T-helper 9 cell (primary cell): Measurements from ENCODE around the gene PTCD2.
"Not testable (repeated sequence)": the region's sequence is repeated elsewhere in the genome, so short reads cannot be mapped to it uniquely, and the experiment has no call there.

ENCODE experiments used
- DNase-seq: peaks from one replicate; pipeline ENCODE4 v3.0.0-alpha.2; 2020

PTCD2 gene

DNA sequence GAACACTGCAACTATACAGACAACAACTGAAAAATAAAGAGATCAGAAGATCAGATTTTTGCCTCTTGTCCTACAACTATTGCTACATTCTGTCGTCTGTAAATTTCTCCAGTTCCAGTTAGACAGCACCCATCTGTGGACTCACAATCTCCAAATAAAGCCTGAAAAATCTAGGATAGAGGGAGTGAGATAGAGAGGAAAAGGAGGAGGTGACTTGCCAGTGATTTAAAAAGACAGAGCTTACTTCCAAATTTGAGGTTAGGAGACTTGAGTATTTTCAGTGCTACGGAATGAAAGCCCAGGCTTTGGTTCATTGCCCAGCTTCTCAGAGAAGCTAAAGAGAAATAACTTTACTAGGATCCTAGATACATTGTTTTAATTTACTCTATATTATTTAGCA is 63.6 kb downstream of the PTCD2 start:
- no peak for DNase-seq

DNA sequence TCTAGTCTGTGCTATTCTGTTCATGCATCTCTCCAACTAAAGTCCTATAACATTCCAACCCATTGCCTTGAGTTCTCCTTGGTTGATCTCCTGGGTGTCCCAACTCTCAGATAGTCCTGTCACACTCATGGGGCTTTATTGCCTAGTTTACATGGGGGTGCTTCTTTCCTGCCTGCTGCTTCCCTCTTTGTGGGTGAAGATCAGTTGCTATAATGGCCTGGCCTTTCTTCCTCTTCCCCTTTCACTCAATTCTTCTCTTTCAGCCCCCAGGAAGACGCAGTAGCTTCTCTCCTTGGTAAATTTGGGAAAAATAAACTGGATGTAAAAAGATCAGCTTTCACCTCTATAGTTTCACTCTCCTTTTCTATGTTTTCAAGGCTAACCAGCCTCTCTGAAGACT is 66.5 kb downstream of the PTCD2 start:
- no peak for DNase-seq

DNA sequence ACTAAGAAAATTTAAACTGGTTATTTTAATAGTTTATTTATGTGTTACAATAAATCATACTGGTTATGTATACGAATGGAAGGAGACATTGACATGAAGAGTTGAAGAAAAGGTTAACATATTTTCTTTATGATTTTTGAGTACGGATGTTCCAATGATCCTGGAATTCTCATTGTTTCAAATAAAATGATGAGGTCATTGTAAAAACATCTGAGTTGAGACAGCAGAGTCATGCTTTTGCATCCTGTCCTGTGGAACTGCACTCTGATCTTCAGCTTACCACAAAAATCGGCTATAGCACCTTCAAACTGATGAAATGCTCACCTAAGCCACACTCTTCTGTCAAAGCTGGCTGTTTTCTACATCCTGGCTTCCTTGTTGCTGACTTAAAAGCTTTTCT is 67.8 kb downstream of the PTCD2 start:
- no peak for DNase-seq

DNA sequence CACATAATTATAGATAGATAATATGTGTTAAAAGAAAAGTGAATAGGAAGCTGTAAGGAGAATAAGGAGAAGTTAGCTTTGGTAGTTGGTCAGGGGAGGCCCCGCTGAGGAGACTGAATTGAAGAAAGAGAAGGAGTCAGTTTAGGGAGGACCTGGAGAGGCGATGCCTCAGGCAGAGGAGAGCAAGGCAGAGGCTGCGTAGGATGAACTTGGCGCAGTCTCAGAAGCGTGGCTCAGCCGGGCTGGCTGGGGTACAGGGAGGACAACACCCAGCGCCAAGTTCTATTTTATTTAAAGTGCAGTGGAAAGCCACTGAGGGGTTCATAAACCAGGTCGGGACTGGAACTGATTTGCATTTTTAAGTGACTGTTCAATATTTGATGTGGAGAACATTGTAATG is 68.5 kb downstream of the PTCD2 start:
- DNase-seq = no peak

DNA sequence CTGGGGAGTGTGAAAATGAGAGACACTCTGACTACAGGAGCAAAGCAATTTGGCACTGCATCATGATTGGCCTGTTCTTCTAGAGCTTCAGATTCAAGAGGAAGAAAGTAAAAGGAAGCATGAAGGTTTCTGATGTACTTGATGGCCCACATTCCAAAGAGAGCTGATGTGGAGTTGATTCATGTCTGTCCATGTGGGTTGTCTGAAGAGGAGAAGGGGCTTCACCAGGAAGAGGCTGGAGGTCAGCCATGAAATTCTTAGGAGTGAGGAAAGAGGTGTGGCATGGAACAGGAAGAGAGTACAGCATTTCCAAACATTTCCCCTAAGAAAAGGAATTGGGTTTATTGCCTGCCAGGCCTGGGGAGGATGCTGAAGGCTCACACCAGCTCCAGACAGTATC is 70.7 kb downstream of the PTCD2 start:
- DNase-seq = no peak

DNA sequence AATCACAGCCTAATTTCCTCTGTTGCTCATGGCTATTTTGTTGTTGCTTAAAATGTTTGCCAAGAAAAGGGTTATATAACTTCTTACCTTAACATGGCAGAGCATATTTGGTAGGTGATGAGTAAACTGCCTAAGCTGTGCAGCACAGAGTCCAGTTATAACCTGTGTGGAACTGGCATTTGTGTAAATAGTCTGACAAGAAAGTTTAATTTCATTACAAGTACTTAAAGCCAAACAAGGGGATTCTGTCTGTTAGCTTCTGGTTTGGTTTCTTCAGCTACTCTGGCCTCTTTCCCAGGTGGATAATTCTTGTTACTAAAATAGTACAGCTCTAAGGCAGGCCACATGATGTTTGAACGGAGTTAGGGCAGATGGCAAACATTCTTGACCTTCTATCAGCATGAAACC is 72.2 kb downstream of the PTCD2 start:
- no peak for DNase-seq

DNA sequence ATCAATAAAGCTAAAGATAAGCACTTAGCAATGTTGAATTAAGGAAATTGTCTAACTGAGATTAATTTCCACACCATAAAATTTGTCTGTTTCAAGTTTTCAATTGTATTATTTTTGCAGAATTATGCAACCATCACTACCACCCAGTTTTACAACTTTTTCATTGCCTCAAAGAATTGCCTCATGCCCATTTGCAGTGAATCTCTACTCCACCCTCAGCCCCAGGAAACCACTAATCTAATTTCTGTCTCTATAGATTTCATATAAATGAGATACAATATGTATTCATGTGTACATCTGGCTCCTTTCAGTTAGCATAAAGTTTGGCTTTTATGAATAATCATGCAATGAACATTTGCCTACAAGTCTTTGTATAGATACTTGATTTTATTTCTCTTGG is 72.9 kb downstream of the PTCD2 start:
- DNase-seq = no peak

DNA sequence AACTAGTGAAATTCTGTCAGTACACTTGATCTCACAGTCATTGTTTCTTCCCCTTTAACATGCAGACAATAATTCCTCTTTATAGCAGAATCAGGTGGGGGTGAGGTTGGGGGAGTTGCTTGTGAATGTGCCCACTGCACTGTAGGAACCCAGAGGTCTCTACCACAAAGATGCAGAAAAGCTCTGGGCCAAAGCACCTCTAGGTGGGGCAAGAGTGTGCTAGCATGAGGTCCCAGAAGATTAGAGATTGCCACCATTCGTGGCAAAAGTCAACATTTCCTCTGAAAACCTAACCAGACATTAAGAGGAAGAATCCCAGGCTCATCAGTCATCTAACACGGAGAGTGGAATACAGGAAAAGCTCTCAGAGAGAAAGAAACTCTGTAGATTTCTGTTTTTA is 74.5 kb downstream of the PTCD2 start:
- no peak for DNase-seq

DNA sequence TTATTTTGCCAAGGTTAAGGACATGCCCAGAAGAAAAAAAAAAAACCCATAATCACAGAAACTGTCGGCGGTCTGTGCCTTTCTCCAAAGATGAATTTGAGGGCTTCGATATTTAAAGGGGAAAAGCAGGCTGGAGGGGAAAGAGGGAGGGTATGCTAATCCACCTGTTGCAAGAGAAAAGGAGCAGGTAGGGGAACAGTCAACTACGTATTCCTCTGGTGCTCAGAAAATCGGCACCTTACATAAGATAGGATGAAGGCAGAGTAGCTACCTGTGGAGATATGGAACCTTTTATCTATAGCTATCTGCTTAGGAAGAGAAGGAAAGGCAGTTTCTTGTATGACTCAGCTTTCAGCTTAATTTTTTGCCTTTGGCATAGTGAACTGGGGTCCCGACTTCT is 77.7 kb downstream of the PTCD2 start:
- DNase-seq = no peak

DNA sequence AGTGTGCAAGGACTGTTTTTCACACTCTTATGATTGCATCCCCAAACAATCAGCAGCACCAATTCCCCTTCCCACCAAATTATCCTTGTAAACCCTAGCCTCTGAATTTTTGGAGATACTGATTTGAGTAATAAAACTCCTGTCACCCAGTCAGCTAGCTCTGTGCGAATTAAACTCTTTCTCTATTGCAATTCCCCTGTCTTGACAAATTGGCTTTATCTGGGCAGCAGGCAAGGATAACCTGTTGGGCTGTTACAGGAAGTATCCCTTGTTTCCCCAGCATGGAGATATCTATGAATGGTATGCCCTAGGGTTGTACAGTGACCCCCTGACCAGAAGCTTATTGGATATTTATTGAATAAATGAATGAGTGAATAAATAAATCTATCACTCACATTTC is 80.8 kb downstream of the PTCD2 start:
- no peak for DNase-seq

DNA sequence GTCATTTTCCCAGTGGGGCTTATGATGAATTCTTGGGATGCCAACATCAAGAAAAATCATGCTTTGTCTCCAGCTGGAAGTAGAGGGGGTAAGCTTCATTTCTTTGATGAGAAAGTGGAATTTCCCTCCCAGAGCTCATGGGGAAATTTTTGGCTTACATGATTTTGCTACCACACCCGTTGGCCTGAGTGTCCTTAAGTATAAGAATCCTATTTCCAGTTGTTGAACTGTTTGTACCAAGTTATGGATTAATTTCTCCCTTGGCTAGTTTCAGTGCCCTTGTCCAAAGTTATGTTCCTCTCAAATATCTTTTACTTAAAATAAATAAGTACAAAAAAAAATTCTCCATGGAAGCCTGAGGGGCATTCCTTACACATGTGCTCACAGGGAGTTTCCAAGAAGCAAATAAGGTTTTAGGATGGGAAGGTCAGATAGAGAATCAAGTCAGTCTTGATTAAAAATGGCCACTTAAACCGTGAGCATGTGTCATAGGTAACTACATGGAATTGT is 82.3 kb downstream of the PTCD2 start:
- no peak for DNase-seq

DNA sequence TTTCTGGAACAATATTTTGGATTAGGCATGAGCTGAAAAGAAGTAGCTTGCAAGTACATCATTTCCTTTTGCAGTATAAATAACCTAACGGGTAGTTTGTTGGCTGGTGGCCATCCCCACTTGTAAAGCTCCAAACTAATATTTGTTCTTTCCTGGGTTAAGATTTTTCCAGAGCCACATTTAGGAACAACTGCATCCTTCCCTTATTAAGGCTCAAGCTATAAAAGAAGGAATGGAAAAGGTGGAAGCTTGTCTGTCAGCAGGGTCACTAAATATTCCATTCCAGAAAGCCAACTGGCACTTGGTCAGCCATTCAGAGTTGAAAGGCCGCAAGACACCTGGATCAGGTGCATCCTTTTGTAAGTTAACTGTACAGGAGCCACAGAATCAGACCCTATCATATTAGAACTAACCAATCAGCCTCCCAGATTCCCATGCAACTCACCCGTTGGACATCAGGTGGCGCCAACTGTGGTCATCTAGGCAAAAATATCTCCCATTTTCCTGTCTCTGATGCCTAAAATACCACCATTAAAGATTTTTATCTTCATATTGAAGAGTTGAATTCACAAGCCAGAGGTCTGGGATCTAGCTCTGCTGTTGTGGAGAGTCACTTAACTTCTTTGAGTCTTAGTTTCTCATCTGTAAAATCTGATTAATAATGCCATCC is 82.9 kb downstream of the PTCD2 start:
- DNase-seq = no peak

DNA sequence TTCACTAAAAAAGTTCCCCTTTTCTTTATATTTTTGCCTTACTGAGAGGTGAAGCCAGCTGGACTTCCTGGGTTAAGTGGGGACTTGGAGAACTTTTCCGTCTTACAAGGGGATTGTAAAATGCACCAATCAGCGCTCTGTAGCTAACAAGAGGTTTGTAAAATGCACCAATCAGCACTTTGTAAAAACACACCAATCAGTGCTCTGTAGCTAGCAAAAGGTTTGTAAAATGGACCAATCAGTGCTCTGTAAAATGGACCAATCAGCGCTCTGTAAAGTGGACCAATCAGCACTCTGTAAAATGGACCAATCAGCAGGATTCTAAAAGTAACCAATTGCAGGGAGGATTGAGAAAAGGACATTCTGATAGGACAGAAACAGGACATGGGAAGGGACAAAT is 84.6 kb downstream of the PTCD2 start:
- not testable (repeated sequence) for DNase-seq

DNA sequence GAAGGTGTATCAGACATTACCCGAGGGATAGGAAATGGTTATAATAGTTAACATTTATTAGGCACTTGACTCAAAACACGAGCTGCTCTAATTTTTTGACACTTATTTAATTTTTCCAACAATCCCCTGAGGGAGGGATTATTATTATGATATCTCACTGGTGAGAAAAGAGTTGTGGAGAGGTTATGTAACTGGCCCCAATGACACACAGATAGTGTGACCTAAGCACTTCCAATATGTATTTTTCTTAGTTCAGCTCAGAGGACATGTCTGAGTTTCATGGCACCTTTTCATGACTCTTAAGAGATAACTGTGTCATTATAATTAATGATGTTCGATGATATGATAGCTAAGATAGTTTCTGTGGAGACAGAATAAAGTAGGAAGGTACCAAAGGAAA is 86.9 kb downstream of the PTCD2 start:
- DNase-seq = no peak

DNA sequence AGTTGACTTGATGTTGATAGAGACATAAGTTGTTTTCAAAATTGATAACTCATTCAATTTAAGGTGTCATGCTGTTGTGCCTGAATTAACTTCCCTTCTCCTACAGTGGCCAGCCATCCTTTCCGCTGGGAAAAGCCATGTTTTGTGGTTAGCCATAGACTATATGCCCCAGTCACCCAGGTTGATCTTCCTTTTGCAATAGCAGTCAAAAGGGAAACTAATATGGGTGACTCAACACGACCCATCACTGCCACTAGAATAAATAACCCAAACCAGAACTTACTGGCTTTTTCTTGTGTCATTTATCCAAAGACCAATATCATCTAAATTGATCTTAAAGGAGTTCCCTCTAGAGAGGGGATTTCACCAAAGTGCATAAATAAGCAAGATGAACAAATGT is 87.4 kb downstream of the PTCD2 start:
- no peak for DNase-seq

DNA sequence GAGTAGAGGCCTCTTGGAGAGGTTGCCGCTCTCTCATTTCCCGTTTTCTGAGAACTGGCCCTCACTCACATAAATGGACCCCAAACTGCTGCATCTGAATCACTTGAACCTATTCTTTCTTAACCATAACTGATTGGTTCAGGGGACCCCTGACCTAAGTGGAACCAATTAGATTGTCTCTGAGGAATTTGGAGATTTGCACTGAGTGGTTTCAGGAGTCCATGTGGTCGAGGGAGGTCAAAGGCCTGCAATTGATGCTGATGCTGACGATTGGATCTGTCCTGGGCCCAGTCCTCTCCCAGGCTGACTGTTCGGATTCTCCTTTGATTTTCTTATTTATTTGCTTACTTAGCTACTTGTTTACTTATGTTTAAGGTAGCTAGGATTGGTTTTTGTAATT is 88.0 kb downstream of the PTCD2 start:
- DNase-seq = no peak

DNA sequence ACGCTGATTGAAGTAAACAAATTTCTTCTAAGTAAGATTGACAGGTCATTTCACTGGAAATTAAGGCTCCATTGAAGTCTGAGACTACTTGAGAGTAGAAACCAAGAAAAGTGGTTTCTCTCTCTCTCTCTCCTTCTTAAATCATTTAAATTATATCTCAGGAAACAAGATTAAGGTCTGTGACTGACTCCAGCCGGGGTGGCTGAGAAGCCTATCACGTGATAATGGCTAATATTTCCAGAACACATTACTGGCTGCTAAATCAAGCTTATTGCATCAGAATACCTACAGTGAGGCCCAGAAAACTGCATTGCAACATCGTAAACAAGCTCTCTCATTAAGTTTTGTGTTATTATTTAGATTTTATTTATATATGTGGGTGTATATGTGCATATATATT is 88.4 kb downstream of the PTCD2 start:
- no peak for DNase-seq

DNA sequence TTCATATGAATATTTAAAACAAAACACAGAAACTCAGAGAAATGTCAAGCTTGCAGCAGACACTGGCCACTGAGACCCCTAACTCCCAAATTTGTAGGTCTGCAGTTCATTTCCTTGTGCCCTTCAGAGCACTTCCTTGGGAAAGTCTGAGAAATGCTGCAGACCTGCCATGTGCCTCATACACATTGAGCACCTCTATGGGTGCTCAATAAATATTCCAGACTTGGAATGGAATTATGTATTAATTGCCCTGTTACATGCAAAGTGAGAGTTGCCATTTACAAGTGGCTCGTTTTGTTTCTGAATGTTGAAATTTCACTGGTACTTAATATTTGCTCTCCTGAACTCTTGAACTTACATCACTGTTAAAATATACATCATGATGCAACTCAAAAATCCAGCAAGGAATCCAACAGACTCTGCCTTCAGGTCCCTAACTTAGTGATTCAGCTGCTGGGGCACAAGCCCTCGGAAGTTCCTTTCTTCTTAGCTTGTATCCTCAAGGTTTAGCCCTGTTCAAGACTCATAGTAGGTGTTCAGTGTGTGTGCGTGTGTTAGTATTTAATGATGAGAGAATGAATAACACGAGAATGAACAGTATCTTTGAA is 90.6 kb downstream of the PTCD2 start:
- DNase-seq = no peak

DNA sequence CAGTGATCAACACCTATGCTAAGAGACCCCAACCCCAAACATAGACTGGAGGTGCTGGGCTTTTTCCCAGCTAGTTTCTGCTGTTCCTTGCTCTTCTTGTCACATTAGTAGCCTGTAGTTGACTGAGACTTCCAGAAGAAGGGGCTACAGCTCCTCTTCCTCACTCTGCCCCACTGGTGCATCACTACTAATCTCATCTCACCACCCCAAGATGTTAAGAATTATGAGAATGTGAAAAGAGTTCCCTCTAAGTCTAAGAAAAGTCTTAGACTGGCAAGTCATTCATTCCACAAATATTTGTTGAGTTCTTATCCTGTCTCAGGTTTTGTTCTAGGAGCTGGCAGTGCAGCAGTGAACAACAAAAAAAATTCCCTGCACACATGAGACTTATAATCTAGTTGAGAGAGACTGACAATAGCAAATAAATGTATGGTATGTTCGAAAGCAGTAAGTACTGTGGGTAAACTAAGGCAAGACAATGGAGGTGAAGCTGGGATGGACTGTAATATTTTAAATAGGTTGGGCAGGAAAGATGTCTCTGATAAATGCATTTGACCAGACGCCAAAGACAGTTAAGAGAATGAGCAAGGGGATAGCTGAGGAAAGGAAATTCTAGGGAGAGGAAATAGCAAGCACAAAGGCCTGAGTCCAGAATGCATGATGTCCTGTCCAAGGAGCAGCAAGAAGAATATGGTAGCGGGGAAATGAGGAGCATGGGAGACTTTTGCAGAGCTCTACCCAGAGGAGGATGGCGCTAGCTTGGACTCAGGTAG is 92.3 kb downstream of the PTCD2 start:
- no peak for DNase-seq

DNA sequence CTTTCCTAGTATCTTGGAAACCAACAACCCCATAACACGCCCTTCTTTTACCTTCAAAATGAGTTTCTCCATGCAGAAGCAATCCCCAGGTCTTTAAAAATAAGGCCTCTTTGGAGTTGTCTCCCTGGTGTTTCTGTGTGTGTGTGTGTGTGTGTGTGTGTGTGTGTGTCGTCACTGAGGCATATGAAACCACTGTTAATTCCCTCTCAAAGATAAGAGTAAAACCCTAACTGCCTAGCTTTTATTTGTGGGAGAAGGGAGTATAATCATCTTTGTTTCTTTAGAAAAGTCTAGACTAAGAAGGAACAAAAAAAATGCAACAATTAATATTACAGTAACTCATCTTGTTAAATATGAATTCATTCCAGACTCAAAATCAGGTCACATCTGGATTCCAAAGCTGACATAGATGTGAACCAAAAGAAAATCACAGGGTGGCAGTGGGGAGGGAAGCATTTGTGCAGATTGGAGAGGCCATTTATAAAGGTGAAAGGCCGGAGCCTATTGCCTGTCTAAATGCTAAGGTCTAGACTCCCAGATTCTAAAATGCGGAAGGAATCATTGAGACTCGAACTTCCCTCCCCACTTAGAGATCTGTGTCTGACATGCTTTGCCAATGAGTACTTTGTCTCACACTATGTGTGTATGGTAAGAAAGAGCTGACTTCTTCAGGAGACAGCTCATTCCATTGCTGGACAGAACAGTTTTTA is 95.6 kb downstream of the PTCD2 start:
- DNase-seq = no peak

DNA sequence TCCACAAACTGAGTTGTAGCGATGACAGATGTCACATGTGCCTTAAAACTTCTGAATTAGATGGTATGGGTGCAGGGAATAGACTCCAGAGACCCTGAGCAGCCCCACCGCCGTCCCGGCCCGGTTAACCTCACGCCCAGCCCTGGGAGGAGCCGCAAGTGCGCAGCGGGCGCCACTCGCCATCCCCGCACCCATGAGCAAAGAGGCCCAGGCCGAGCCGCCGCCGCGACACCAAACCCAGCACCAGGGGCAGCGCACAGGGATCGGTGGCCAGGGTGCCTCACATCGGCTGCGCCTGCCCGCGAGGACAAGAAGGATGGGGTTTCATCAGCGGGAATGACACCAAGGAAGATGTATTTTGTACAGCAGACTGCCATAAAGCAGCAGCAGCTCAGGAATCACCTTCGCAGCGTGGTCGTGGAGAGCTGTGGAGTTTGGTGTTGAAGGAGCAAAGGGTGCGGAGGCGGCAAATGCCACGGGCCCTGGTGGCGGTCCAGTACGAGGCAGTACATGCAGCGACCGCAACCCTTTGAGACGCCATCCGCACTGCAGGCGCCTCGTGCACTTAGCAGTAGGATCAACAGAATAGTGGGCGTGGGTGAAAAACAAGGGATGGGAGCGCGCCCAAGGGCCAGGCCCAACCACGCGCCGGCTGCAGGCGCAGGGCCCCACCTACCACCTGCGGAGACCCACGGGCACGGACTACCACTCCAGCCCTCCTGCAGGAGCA is 97.3 kb downstream of the PTCD2 start:
- no peak for DNase-seq
